BJ (cell line): ENCODE measurements around the gene ANTKMT. TPM values are rescaled to one million over a fixed set of nuclear protein-coding genes. Genes with fewer than 3 reads are reported as not detected.

Experiments used
- CTCF ChIA-PET: fragments of 350-600 bp; formaldehyde crosslinking; extraction: SDS; loops from one replicate; lab custom pipeline; 2021; ENCODE audit warnings: antibody characterized with exemption, inconsistent platforms; lab: Yijun Ruan, JAX
- POLR2A ChIA-PET: fragments of 300-600 bp; sonication (Branson Sonifier 250); formaldehyde crosslinking; extraction: SDS; loops from one replicate; lab custom pipeline; 2021; ENCODE audit warnings: antibody characterized with exemption; lab: Charles Lee
- DNase-seq: peaks from one replicate; pipeline ENCODE4 v3.0.0-alpha.2; 2011; ENCODE audit warnings: low read depth
- H3K27me3 ChIP-seq: 2 replicates; pipeline ENCODE4 v1.6.0; 2011; ENCODE audit warnings: low read length; ENCODE audit not compliant: control insufficient read depth, insufficient read depth
- H3K36me3 ChIP-seq: 2 replicates; pipeline ENCODE4 v1.5.1; 2011; ENCODE audit warnings: low read length; ENCODE audit not compliant: control insufficient read depth, insufficient read depth
- H3K4me3 ChIP-seq: 2 replicates; pipeline ENCODE4 v1.5.1; 2011; ENCODE audit warnings: low read depth, mild to moderate bottlenecking, control low read depth, low read length
- polyA plus RNA-seq: library from polyadenylated mRNA; depleted of rRNA; stranded (reverse); fragments of >200 nt; gene quantifications from 2 replicates; pipeline ENCODE4 v1.2.3, GENCODE V29; 2011
- TF ChIP-seq, protein P1 (sequence below): IDR thresholded peaks from 2 replicates; pipeline ENCODE4 v1.5.1; 2011; ENCODE audit warnings: low read depth, mild to moderate bottlenecking, control low read depth, inconsistent platforms, low read length, moderate library complexity; ENCODE audit not compliant: insufficient read depth

Gene ANTKMT
- polyA plus RNA-seq, 1 experiment: 10.7 TPM

DNA sequence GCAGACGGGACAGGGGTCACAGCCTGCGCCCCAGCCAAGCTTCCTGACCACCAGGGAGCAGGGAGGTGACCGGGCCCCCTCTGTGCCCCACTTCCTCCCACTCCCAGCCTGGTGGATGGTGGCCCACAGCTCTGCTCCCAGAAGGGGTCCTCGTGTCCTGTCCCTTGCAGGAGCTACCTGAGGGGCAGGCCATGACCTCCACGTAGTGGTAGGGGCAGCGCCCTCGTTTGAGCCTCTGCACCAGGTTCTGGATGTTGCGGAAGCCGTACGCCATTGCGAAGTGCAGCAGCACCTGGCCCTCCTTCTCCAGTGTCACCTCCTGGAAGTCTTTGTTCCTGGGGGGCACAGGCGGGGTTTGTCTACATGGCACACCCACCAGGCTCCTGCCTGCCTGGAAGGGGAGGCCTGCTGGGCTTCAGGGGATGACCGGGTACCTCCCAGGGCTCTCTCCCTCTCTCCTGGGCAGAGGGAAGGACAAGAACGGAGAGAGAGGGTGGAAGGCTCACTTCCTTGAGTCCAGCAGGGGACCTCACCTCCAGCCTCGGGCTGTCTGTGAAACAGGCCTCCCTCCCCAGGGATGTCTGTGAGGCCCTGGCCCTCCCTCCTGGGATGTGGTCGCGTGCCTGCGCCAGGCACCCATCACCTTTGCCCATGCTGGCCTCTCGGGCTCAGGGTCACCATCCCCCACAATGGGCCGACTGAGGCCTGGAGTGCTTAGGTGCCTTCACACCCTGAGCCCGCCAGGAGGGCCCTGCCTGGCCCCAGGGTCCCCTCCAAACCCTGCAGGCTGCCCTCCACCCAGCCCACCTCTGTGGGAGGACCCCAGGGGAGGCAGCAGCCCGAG lies 9.9 kb downstream of the ANTKMT start:
- Histone ChIP-seq H3K4me3 (no peak overlapping the region), H3K27me3 (no peaks in the 10 kb centered on the region), H3K36me3 (peaks cover 20% of the 10 kb centered on the region)
- no peak for DNase-seq
- CTCF ChIA-PET: interaction anchor here (1.0 to 1.4 kb wide), 4 partner anchors 10 to 19 kb away, joined by 3 to 7 read pairs (median 4); partner anchors contain the start of genes ANTKMT and CIAO3
- POLR2A ChIA-PET: no interaction called here
- TF ChIP-seq, protein P1, sequence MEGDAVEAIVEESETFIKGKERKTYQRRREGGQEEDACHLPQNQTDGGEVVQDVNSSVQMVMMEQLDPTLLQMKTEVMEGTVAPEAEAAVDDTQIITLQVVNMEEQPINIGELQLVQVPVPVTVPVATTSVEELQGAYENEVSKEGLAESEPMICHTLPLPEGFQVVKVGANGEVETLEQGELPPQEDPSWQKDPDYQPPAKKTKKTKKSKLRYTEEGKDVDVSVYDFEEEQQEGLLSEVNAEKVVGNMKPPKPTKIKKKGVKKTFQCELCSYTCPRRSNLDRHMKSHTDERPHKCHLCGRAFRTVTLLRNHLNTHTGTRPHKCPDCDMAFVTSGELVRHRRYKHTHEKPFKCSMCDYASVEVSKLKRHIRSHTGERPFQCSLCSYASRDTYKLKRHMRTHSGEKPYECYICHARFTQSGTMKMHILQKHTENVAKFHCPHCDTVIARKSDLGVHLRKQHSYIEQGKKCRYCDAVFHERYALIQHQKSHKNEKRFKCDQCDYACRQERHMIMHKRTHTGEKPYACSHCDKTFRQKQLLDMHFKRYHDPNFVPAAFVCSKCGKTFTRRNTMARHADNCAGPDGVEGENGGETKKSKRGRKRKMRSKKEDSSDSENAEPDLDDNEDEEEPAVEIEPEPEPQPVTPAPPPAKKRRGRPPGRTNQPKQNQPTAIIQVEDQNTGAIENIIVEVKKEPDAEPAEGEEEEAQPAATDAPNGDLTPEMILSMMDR: no peak

DNA sequence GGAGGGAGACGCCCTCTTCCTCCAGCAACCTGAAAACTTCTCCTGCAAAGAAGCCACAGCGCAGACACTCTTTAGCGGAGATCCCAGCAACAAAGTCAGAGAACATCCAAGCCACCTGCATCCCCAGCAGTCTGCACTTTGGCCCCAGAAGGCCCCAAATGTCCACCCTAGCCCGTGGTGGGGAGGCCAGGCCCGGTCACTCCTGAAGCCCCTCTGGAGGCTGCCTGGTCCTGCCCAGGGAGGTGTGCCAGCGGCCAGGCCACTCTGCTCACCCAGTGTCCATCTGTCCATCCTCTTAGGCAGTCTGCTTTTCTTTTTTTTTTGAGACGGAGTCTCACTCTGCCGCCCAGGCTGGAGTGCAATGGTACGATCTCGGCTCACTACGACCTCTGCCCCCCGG lies 11.4 kb downstream of the ANTKMT start:
- ChIA-PET CTCF (interaction anchor here (1.0 to 1.3 kb wide), 3 partner anchors 9 to 20 kb away, joined by 3 to 4 read pairs (median 3); partner anchors contain the start of genes ANTKMT and CIAO3), POLR2A (no interaction called here)
- H3K27me3 ChIP-seq: no peaks in the 10 kb centered on the region
- no peak overlapping the region for H3K4me3 ChIP-seq
- TF ChIP-seq, protein P1: no peak
- peaks cover 21% of the 10 kb centered on the region for H3K36me3 ChIP-seq
- no peak for DNase-seq

DNA sequence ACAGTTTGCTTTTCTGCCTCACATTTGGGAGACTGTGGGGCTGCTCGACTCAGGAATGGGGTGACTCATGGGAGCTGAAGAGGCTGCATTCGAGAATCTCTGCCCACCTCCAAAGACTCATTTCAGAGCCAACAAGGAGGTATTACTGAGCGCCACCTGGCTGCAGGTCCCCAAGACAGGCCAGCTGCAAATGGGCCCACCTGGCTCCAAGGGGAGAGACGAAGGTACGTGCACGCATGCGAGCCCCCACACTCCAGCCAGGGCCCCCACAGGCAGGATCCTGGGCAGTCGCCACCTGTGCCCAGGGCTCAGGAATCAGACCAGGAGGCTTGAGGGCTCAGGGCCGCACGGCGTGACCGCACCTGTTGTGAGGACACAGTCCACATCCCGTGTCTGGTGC lies 12.0 kb downstream of the ANTKMT start:
- no peak overlapping the region for H3K4me3 ChIP-seq
- TF ChIP-seq, protein P1: no peak
- peaks cover 21% of the 10 kb centered on the region for H3K36me3 ChIP-seq
- ChIA-PET POLR2A (no interaction called here), CTCF (interaction anchor here (1.3 to 1.4 kb wide), 2 partner anchors 12 to 21 kb away, joined by 3 to 4 read pairs; partner anchors contain the start of gene ANTKMT)
- H3K27me3 ChIP-seq: no peaks in the 10 kb centered on the region
- no peak for DNase-seq

DNA sequence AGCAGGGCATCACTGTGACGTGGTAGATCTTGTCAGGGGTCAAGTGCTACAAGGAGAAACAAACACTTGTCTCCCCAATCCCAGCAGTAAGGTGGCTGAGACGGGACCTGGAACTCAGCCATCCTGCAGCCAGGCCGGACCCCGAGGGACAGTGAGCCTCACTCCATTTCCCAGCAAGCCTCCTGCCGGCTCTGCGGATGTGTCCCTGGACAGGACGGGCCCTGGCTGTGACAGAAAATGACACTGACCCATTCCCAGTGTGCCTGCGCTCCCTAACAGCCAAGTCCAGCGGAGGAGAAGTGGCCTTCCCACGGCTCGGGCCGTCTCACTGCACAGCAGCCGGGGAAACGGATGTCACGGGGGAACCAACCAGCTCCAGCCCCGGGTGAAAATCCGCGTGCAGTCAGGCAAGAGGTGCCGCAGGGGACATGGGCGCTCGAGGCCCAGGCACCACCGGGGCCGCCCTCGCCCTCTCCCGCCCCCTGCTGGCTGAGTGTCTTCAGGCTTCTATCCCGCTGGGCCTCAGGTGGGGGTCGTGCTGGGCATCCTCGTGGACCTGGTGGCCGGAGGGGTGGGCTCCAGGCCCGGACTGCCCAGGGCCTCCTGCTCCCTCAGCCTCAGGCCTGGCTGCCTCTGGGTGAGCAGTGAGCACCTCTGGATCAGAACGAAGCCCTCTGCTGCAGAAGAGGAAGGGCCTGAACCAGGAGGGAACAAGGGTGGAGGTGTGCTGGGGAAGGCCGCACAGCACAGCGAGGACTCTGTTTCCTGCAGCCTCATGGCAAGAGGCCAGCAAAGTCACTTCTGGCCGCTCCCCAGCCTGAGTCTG lies 12.6 kb downstream of the ANTKMT start:
- TF ChIP-seq, protein P1: peak; percentile 61
- H3K36me3 ChIP-seq: peaks cover 22% of the 10 kb centered on the region
- ChIA-PET POLR2A (no interaction called here), CTCF (interaction anchor here (1.3 to 1.4 kb wide), 2 partner anchors 12 to 21 kb away, joined by 3 to 4 read pairs; partner anchors contain the start of gene ANTKMT)
- H3K4me3 ChIP-seq: no peak overlapping the region
- DNase-seq: no peak
- H3K27me3 ChIP-seq: no peaks in the 10 kb centered on the region
